HL-60/S4 treated with phorbol 12-myristate 13-acetate at 8.2 ng/mL for 4 days and 3 days (cell line): Measurements from ENCODE around the gene KCNMA1.

ENCODE experiments used
- in situ Hi-C: fragments of 300-500 bp; cut with MboI; formaldehyde crosslinking; loops from 2 replicates; pipeline ENCODE4 v1.15.0; 2022; ENCODE audit warnings: low sequenced_read_pairs

Gene KCNMA1

GRCh38 chr10:77516575-77516974, 121.0 kb downstream of the KCNMA1 start:
- in situ Hi-C loops, result no loop called here

- in situ Hi-C loops, result no loop called here
Observed at GRCh38 chr10:77514870-77515269, 122.7 kb downstream of the KCNMA1 start.

- in situ Hi-C loops, result no loop called here
Observed at GRCh38 chr10:77513781-77514331, 123.8 kb downstream of the KCNMA1 start.

DNA sequence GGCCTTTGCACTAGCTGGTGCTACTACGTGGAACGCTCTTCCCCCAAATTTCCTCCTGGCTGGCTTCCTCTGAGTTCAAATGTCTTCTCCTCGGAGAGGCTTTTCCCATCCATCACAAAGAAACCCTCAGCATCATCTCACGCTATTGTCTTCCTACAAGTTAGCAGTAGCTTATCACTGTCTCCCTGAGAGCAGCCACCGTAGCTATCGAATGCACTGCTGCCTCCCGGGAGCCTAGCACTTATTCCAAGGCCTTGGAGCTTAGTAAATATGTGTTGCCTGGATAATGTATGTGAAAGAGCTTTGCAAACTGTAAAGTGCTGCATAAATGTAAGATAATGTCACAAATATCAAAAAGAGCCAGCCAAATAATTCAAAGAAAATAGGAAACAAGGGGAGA, 124.4 kb downstream of the KCNMA1 start:
- in situ Hi-C loops, result no loop called here

GRCh38 chr10:77512219-77512578, 125.4 kb downstream of the KCNMA1 start:
- in situ Hi-C loops, result no loop called here

DNA sequence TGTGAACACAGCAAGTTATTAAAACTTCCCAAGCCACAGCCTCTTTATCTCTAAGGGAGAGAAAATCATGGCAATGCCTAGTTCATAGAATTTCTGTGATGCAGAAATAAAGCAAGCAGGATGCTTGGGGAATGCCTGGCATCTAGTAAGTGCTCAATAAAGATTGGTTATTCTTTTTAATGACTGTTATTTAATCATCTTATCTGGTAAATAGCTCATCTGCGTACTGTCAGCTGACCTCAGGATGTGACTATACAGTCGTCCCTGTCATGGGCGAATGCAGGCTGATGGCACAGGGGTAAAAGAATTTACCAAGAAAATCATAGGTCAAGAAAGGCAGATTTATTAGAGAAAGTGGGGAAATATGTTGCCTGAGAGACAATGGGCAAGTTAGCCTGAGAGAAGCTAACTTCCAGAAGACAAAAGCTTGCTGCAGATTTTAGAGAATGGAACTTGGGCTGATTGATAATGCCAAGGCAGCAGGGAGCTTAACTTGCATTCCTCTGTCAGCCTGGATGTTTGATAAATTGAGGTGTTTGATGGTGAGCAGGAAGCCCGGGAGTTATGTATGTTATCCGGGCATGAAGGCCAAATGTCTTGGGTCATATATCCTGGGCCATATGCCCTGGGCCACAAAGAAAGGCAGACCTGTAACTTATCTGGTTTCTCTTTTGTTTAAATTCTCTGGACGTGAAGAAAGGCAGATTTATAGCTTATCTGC, 126.0 kb downstream of the KCNMA1 start:
- in situ Hi-C loops, result no loop called here

- in situ Hi-C loops, result no loop called here
Observed at GRCh38 chr10:77510695-77511094, 126.9 kb downstream of the KCNMA1 start.

DNA sequence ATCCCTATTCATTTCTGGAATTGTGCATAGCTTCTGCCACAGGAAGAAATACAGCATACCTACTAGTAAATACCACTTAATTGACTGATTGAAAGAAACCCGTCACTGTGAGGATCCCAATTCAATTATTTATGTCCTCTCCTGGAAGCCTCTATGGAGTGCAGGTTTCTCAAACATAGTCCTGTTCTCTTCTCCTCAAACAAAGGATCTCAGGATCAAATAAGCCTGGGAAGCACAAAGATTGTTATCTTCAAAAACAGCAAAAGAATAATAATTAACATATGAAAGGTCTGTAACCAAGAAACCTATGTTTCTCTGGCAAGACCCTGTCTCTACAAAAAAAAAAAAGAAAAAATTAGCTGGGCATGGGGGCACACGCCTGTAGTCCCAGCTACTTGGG, 127.3 kb downstream of the KCNMA1 start:
- in situ Hi-C loops, result no loop called here

- in situ Hi-C loops, result no loop called here
Observed at GRCh38 chr10:77509391-77509790, 128.2 kb downstream of the KCNMA1 start.

DNA sequence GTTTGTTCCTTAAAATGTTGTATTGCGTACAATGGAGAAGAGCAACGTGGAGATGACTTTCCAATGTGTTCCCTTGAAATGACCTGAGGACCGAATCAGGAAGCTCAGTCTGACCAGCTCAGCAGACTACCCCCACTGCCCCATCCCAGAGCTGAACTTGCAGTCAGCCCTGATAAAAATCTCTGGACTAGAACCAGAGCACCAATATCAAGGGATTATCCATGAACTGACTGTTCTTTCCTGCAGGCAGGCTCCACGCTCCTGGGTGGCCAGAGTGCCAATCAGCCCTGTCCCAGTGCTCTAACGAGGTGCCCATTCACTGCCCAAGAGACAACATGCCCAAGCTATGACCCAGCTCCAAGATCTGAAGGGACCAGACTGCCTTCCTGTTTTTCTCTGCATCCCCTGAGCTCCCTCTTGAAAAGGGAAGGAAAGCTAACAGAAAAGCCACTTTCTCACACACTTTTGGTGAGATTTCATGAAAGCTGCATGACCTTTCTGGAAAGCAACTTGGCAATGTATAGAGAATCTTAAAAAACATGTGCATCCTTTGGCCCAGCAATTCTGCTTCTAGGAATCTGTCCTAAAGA, 130.2 kb downstream of the KCNMA1 start:
- in situ Hi-C loops, result no loop called here

- in situ Hi-C loops, result no loop called here
Observed at GRCh38 chr10:77506517-77507200, 130.9 kb downstream of the KCNMA1 start.

GRCh38 chr10:77505431-77506334, 131.9 kb downstream of the KCNMA1 start:
- in situ Hi-C loops, result no loop called here

- in situ Hi-C loops, result no loop called here
Observed at GRCh38 chr10:77504873-77505257, 132.7 kb downstream of the KCNMA1 start.

DNA sequence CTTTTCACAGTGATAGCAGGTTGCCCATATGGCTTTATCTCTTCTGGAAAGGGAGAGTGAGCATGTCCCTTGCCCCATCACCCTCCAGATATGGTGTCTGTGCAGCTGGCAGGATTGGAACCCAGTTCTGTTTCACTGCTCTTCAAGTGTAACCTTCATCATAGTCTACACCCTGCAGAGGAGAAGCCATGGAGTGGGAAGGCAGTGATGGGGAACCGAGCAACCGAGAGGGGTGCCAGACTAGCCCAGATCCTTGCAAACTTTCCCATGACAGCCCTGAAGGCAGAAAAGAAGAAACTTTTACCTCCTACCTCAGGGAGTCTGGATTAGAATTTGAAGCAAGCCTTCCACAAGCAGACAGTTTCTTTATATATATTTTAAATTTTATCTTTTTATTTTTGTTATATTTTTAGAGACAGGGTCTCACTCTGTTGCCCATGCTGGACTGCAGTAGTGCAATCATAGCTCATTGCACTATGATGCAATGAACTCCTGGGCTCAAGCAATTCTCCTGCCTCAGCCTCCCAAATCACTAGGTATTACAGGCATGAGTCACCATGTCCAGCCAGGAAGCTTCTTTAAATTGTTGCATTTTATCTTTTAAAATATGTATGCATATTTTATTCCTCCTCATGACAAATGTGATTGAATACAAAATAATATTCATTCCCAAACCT, 133.3 kb downstream of the KCNMA1 start:
- in situ Hi-C loops, result no loop called here

DNA sequence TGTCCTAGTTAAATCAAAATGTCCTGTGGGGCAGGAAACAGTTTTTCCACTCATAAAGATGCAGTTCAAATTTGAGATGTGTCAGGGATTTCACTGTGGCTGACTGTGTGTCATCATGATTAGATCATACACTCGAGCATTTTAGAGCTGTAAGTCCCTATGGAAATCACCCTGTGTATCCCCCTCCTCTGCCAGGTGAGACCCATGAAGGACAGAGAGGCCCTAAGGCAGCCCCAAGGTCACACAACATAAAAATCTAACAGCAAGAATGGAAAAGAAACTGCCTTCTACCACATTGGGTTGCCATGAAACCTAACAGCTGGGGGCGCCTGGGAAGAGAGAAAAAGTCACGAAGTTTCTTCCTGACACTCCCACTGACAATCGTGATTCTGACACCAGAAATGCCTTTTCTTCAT, 135.8 kb downstream of the KCNMA1 start:
- in situ Hi-C loops, result no loop called here

DNA sequence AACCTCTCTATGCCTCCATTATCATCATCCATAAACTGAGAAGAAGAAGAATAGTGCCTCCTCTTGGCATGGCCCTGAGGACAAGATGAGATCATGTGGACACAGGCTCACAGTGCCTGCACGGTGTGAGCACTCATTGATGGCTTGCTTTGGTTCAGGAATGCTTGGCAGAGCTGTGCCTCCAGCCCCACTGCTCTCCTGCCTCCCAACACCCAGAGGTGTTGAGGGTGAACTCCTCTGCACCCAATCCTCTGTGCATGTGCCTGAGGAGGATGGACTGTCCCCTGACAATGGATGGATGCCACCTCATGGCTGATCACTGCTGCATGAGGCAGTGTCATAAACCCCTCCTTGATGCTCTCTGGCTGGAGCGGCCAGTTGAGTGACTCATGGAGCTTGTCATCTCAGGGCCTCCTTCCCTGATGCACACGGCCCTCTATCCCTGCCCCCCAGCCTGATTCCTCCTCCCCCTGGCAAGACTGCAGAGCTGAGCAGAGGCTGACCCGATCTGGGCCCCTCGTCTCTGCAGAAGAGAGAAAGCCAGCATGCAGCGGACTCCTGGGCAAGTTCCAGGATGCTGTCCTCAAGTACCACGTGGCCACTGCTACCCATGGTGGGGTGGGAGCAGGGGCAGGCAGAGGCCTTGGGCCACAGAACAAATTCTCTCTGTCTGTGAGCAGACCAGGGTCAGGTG, 136.3 kb downstream of the KCNMA1 start:
- in situ Hi-C loops, result no loop called here

- in situ Hi-C loops, result no loop called here
Observed at GRCh38 chr10:77500754-77501151, 136.9 kb downstream of the KCNMA1 start.

GRCh38 chr10:77498829-77499228, 138.8 kb downstream of the KCNMA1 start:
- in situ Hi-C loops, result no loop called here

GRCh38 chr10:77498210-77498609, 139.4 kb downstream of the KCNMA1 start:
- in situ Hi-C loops, result no loop called here

DNA sequence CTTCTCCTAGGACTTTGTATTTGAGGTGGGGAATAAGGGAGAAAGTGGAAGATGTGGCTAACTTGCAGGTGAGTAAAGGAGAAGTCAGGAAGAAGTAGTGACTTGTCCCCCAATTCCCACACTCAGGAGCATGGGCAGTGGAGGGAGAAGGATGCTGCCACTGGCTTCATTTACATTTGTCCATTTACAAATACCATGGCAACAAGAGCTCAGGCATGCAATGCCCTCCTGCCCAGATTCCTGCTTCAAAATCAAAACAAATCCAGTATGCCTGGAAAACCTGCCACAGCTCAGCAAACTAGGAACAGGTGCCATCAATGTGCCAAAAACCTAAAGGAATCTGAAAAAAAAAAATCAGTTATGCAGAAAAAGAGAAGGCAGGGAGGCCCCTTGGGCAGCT, 139.9 kb downstream of the KCNMA1 start:
- in situ Hi-C loops, result no loop called here
